HepG2 (cell line): ENCODE measurements around the gene ST6GALNAC6. TPM values are rescaled to one million over a fixed set of nuclear protein-coding genes. Genes with fewer than 3 reads are reported as not detected.

Experiments
- EHMT2 ChIP-seq: fragments of 200-600 bp; sonication (generic); IDR thresholded peaks from 2 replicates; pipeline ENCODE4 v1.7.0; 2017; ENCODE audit warnings: antibody characterized with exemption, low read depth, low read length, borderline replicate concordance
- GPN1 ChIP-seq: sonication (generic); formaldehyde crosslinking; IDR thresholded peaks from 2 replicates; pipeline ENCODE4 v1.5.1; 2020; ENCODE audit warnings: missing genetic modification reagents, borderline replicate concordance
- KLF12 ChIP-seq: sonication (generic); formaldehyde crosslinking; IDR thresholded peaks from 2 replicates; pipeline ENCODE4 v1.4.0; 2020; ENCODE audit warnings: missing genetic modification reagents, borderline replicate concordance
- NCOR1 ChIP-seq: fragments of 200-600 bp; sonication (generic); IDR thresholded peaks from 2 replicates; pipeline ENCODE4 v1.7.0; 2017; ENCODE audit warnings: antibody characterized with exemption, low read length, borderline replicate concordance
- NFYB ChIP-seq: sonication (generic); formaldehyde crosslinking; IDR thresholded peaks from 2 replicates; pipeline ENCODE4 v1.4.0; 2020; ENCODE audit warnings: missing genetic modification reagents
- PHF8 ChIP-seq: sonication (generic); formaldehyde crosslinking; IDR thresholded peaks from 2 replicates; pipeline ENCODE4 v1.5.0; 2020; ENCODE audit warnings: missing genetic modification reagents
- RBM39 ChIP-seq: fragments of 200-400 bp; formaldehyde crosslinking; IDR thresholded peaks from one replicate; pipeline ENCODE4 v1.6.1; 2018; ENCODE audit warnings: antibody characterized with exemption, mild to moderate bottlenecking, low read depth, low read length; ENCODE audit not compliant: poor library complexity, severe bottlenecking
- SP4 ChIP-seq: sonication (generic); formaldehyde crosslinking; IDR thresholded peaks from 2 replicates; pipeline ENCODE4 v1.8.1; 2023; ENCODE audit warnings: mild to moderate bottlenecking, missing genetic modification reagents
- TAF1 ChIP-seq: sonication (generic); formaldehyde crosslinking; IDR thresholded peaks from 2 replicates; pipeline ENCODE4 v1.4.0; 2020; ENCODE audit warnings: missing genetic modification reagents
- ZNF451 ChIP-seq: sonication (generic); formaldehyde crosslinking; IDR thresholded peaks from 2 replicates; pipeline ENCODE4 v1.5.0; 2020; ENCODE audit warnings: mild to moderate bottlenecking, missing genetic modification reagents
- ZNF572 ChIP-seq: sonication (generic); formaldehyde crosslinking; IDR thresholded peaks from 2 replicates; pipeline ENCODE4 v1.5.1; 2020; ENCODE audit warnings: mild to moderate bottlenecking, missing genetic modification reagents
- ZNF670 ChIP-seq: sonication (generic); formaldehyde crosslinking; IDR thresholded peaks from 2 replicates; pipeline ENCODE4 v1.8.0; 2022; ENCODE audit warnings: mild to moderate bottlenecking, missing genetic modification reagents, borderline replicate concordance
- ZNF879 ChIP-seq: sonication (generic); formaldehyde crosslinking; IDR thresholded peaks from 2 replicates; pipeline ENCODE4 v1.8.1; 2023; ENCODE audit warnings: missing genetic modification reagents
- polyA plus RNA-seq, 8 experiments: library from polyadenylated mRNA; depleted of rRNA in 3 of 8; stranded (reverse) in 7 of 8; unstranded in 1 of 8; fragments of >200 nt; fragmentation: Illumina TruSeq in 4 of 8; extraction: Trizol in 4 of 8; gene quantifications; 2 replicates each; pipeline versions ENCODE4 v1.2.1 to v1.2.3, GENCODE V29; 2011 to 2016; ENCODE audit warnings: low read depth in 4 of 8, missing spikeins in 1 of 8, mixed read lengths in 1 of 8; ENCODE audit not compliant: insufficient read depth in 1 of 8
- total RNA-seq, 5 experiments: library from RNA; depleted of rRNA; stranded (reverse); fragments of >200 nt; fragmentation: Illumina TruSeq; extraction: Trizol; gene quantifications; 2 replicates each; pipeline ENCODE4 v1.2.3, GENCODE V29; 2016; ENCODE audit warnings: low read depth in 1 of 5
- TF ChIP-seq, protein P1 (sequence below): sonication (generic); formaldehyde crosslinking; IDR thresholded peaks from 2 replicates; pipeline ENCODE4 v1.4.0; 2020; ENCODE audit warnings: mild to moderate bottlenecking, missing genetic modification reagents
- TF ChIP-seq, protein P2 (sequence below): sonication (generic); formaldehyde crosslinking; IDR thresholded peaks from 2 replicates; pipeline ENCODE4 v1.5.1; 2020; ENCODE audit warnings: missing genetic modification reagents, mild to moderate bottlenecking, borderline replicate concordance
- TF ChIP-seq, protein P3 (sequence below): sonication (generic); formaldehyde crosslinking; IDR thresholded peaks from 2 replicates; pipeline ENCODE4 v1.5.0; 2020; ENCODE audit warnings: mild to moderate bottlenecking, missing genetic modification reagents

ST6GALNAC6 gene
- total and polyA plus RNA-seq, 2 of the 13 experiments (the other 11 are each of a cell fraction or from before 2014, with no cell fraction given) = 18.5 to 65.4 TPM

DNA sequence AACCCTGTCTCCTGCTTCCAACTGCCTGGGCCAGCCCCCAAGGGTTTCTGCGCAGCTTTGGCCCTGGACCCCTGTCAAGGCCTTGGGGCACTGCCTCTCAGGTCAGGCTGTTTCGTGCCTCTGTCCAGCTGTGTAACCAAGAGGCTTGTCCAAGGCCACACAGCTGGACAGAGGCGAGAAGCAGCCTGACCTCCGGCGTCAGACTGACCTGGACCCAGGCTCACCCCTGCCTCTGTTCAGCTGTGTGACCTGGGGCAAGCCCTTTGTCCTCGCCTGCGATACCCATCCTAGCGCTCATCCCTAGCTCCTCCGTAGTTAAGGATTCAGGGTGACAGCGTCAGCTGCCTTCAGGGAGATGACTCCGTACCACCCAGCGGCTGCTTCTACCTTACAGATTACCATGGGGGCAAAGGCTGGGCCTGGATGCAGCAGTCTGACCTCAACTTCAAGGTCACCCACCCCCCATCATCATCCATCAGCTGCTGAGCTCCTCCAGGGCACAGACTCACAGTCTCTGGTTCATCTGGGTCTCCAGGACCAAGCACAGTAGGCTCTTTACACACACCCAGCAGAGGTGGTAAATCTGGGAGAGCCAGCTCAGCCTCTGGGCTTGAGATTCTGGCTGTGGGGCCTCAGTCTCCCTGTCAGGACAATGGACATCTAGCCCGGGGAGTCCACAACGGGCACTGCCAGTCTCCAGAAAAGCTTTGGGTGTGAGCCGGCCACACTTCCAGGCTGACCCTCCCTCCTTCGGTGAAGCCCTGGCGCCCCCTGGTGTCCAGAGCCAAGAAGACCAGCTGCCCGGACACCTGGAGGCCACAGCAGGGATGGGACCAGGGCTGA is 29.9 kb downstream of the ST6GALNAC6 start (continued):
- TF ChIP-seq KLF12 (no peak), ZNF451 (CRISPR knock-in tag) (no peak), PHF8 (CRISPR knock-in tag) (no peak), ZNF879 (CRISPR knock-in tag) (no peak), SP4 (CRISPR knock-in tag) (no peak), ZNF572 (CRISPR knock-in tag) (no peak), EHMT2 (no peak), TAF1 (CRISPR knock-in tag) (no peak), ZNF670 (CRISPR knock-in tag) (no peak), NFYB (CRISPR knock-in tag) (no peak), GPN1 (no peak), RBM39 (no peak), NCOR1 (no peak)
- TF ChIP-seq, protein P1, sequence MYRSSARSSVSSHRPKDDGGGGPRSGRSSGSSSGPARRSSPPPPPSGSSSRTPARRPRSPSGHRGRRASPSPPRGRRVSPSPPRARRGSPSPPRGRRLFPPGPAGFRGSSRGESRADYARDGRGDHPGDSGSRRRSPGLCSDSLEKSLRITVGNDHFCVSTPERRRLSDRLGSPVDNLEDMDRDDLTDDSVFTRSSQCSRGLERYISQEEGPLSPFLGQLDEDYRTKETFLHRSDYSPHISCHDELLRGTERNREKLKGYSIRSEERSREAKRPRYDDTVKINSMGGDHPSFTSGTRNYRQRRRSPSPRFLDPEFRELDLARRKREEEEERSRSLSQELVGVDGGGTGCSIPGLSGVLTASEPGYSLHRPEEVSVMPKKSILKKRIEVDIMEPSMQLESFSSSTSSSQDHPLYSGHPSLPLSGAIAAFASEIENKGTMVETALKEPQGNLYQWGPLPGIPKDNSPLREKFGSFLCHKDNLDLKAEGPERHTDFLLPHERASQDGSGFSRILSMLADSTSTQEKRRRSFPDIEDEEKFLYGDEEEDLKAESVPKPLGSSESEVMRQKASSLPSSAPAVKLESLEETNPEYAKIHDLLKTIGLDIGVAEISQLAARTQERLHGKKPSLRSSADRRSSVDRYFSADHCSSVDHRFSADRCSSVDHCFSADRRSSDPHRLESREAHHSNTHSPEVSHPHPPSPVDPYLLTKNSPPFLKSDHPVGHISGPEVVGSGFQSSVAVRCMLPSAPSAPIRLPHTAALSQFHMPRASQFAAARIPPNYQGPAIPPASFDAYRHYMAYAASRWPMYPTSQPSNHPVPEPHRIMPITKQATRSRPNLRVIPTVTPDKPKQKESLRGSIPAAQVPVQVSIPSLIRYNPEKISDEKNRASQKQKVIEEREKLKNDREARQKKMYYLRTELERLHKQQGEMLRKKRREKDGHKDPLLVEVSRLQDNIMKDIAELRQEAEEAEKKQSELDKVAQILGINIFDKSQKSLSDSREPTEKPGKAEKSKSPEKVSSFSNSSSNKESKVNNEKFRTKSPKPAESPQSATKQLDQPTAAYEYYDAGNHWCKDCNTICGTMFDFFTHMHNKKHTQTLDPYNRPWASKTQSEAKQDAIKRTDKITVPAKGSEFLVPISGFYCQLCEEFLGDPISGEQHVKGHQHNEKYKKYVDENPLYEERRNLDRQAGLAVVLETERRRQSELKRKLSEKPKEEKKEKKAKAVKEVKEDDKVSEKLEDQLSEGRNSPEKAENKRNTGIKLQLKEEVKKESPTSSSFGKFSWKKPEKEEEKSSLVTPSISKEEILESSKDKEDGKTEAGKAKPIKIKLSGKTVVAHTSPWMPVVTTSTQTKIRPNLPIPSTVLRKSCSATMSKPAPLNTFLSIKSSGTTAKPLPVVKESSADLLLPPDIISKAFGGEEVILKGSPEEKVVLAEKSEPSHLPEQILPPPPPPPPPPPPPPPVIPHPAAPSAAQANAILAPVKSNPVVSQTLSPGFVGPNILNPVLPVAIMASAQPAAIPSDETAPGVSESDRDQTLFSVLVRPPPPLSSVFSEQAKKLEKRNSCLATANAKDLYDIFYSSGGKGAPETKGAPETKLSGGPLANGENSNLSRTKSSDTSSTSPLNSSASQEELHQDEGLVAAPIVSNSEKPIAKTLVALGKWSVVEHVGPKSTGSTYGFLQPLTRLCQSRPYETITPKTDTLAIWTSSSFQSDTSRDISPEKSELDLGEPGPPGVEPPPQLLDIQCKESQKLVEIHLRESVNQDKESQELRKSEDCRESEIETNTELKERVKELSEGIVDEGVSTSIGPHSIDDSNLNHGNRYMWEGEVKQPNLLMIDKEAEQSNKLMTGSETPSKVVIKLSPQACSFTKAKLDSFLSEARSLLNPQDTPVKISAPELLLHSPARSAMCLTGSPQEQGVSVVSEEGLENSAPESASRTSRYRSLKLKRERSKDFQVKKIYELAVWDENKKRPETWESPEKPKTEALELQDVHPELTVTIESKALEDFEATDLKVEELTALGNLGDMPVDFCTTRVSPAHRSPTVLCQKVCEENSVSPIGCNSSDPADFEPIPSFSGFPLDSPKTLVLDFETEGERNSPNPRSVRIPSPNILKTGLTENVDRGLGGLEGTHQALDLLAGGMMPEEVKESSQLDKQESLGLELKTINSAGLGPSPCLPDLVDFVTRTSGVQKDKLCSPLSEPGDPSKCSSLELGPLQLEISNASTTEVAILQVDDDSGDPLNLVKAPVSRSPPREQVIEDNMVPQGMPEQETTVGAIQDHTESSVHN = no peak
- TF ChIP-seq, protein P2, sequence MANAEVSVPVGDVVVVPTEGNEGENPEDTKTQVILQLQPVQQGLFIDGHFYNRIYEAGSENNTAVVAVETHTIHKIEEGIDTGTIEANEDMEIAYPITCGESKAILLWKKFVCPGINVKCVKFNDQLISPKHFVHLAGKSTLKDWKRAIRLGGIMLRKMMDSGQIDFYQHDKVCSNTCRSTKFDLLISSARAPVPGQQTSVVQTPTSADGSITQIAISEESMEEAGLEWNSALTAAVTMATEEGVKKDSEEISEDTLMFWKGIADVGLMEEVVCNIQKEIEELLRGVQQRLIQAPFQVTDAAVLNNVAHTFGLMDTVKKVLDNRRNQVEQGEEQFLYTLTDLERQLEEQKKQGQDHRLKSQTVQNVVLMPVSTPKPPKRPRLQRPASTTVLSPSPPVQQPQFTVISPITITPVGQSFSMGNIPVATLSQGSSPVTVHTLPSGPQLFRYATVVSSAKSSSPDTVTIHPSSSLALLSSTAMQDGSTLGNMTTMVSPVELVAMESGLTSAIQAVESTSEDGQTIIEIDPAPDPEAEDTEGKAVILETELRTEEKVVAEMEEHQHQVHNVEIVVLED (CRISPR knock-in tag) = no peak; the same call in 1 of the 2 replicates
- TF ChIP-seq, protein P3, sequence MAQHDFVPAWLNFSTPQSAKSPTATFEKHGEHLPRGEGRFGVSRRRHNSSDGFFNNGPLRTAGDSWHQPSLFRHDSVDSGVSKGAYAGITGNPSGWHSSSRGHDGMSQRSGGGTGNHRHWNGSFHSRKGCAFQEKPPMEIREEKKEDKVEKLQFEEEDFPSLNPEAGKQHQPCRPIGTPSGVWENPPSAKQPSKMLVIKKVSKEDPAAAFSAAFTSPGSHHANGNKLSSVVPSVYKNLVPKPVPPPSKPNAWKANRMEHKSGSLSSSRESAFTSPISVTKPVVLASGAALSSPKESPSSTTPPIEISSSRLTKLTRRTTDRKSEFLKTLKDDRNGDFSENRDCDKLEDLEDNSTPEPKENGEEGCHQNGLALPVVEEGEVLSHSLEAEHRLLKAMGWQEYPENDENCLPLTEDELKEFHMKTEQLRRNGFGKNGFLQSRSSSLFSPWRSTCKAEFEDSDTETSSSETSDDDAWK (CRISPR knock-in tag) = no peak
